GM12891 (cell line): ENCODE results near the gene SLC6A19.

Source experiments
- POLR2A ChIP-seq: IDR thresholded peaks from 2 replicates; pipeline ENCODE4 v1.6.1; 2011; ENCODE audit warnings: low read depth, low read length, control low read depth
- POLR2AphosphoS5 ChIP-seq: IDR thresholded peaks from 2 replicates; pipeline ENCODE4 v1.6.1; 2011; ENCODE audit warnings: low read depth, low read length, control low read depth
- SPI1 ChIP-seq: IDR thresholded peaks from 2 replicates; pipeline ENCODE4 v1.6.1; 2011; ENCODE audit warnings: low read depth, low read length, control low read depth
- TAF1 ChIP-seq: IDR thresholded peaks from 2 replicates; pipeline ENCODE4 v1.6.1; 2011; ENCODE audit warnings: low read depth, low read length, control low read depth

- TF ChIP-seq POLR2AphosphoS5 (no peak), POLR2A (no peak), TAF1 (no peak), SPI1 (no peak)
Measured at GRCh38 chr5:1163366-1163765, 38.0 kb upstream of the SLC6A19 start.
